Occipital lobe (tissue), 2 donors: ENCODE data around the gene PTPN4. TPM values are rescaled to one million over a fixed set of nuclear protein-coding genes. Genes with fewer than 3 reads are reported as not detected.
"Not testable (repeated sequence)": the region's sequence is repeated elsewhere in the genome, so short reads cannot be mapped to it uniquely, and the experiment has no call there.

Source experiments
- DNase-seq: peaks from one replicate; lab custom pipeline; 2025; lab: John Stamatoyannopoulos, UW
- total RNA-seq: library from RNA; depleted of rRNA; stranded (reverse); fragments of >200 nt; gene quantifications from one replicate; pipeline ENCODE4 v1.2.3, GENCODE V29; 2014

Gene PTPN4
- total RNA-seq, 1 donor from 2014 or later: 191 TPM

DNA sequence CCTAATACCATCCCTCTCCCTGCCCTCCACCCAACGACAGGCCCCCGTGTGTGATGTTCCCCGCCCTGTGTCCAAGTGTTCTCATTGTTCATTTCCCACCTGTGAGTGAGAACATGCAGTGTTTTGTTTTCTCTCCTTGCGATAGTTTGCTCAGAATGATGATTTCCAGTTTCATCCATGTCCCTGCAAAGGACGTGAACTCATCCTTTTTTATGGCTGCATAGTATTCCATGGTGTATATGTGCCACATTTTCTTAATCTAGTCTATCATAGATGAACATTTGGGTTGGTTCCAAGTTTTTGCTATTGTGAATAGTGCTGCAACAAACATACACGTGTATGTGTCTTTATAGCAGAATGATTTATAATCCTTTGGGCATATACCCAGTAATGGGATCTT is 44.7 kb downstream of the PTPN4 start:
- not testable (repeated sequence) for DNase-seq

- DNase-seq: no peak
Observed at GRCh38 chr2:119808516-119809147, 48.9 kb downstream of the PTPN4 start.

DNA sequence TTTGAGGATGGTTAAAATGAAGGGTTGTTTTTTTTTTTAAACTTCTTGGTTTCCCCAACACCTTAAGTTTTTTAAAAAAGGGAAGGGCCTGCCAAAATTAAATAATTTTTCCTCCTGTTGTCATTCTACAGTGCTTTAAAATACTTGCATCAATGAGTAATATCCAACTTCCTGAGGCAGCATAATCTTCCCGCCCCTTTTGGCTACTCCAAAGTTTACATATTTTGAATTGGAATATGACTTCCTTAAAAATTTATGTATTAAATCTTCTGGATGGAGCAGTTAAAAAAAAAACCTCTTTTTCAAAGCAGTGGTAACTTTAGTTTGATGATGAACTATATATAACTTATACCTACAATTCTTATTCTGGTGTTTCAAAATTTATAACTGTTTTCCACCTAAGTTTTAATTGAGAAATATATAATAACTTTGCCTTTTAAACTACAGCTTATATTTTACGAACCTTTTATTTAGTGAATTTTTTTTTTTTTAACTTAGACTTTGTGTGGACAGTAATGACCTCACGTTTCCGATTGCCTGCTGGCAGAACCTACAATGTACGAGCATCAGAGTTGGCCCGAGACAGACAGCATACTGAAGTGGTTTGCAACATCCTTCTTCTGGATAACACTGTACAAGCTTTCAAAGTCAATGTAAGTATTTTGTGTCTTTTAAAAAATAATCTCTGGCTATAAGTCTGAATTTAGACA is 49.8 kb downstream of the PTPN4 start:
- DNase-seq: no peak

GRCh38 chr2:119810049-119810630 is 50.4 kb downstream of the PTPN4 start:
- no peak for DNase-seq

GRCh38 chr2:119814216-119814615 is 54.5 kb downstream of the PTPN4 start:
- no peak for DNase-seq

DNA sequence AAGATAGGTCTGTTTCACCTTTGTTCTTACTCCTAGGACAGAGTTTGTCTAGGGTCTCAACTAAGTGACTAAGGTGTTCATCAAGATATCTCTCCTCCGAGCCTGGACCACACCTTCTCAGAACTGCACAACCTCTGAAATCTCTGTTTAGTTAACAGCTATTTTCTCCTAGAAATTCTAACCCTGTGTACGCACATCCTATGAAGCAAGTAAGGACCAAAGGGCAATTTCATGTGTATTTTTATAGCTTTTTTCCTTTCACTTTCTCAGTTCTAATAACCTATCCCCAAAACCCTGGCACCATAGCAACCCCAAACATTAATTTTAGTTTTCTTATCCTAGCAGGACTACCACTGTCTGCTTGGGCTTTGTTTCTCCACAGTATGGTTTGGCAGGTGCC is 59.1 kb downstream of the PTPN4 start:
- no peak for DNase-seq

GRCh38 chr2:119819846-119820245 is 60.1 kb downstream of the PTPN4 start:
- DNase-seq: no peak

GRCh38 chr2:119820275-119820674 is 60.6 kb downstream of the PTPN4 start:
- DNase-seq: no peak

DNA sequence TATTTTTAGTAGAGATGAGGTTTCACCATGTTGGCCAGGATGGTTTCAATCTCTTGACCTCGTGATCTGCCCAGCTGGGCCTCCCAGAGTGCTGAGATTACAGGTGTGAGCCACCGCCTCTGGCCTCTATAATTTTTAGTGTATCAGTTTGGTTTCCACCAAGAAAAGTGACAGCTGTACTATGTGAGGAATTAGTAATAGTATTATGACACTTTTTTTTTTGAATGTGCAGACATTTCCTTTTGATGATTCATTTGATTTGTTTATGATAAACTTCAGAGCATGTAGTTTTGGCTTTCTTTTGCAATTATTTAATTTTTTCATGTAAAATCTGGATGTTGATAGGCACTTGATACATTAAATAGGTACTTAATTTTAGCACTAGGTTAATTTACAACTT is 61.5 kb downstream of the PTPN4 start:
- no peak for DNase-seq

DNA sequence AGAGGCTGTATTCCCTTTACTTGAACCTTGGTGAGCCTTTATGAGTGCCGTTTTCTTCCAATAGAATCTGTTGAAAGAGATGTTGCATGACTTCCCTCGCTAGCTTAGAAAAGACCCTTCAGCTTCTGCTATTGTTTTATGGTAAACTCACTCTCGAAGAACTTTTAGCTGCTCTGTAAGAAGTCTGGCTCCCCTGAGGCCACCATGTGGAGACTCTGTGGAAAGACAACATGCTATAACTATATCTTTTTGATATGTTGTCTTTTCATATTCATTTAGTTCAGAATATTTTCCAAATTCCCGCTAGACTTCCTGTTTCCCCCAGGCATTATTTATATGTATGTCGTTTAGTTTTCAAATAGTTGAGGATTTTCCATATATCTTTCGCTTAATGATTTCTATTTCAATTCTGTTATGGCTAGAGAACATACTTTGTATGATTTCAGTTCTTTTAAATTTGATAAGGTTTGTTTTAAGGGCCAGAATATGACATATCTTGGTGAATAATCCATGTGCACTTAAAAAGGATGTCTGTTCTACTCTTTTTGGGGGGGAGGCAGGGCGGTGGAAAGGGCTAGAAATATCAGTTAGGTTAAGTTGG is 64.1 kb downstream of the PTPN4 start:
- DNase-seq: no peak

DNA sequence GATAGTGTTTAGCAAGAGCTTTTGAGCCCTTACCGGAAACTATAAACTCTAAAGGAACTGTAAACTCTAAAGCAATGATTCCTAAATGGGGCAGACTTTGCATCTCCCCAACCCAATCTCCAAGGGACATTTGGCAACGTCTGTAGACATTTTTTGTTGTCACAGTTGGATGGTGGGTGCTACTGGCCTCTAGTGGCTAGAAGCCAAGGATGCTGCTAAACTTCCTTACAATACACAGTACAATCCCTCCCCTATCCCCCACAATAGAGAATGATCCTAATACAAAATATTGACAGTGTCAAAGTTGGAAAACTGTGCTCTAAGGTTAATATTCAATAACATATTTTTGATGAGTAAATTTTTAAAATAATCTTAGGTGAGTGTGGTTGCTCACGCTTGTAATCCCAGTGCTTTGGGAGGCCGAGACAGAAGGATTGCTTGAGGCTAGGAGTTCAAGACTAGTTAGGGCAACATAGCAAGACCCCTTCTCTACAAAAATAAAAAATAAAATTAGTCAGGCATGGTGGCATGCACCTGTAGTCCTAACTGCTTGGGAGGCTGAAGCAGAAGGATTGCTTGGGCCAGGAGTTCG is 66.7 kb downstream of the PTPN4 start:
- no peak for DNase-seq

DNA sequence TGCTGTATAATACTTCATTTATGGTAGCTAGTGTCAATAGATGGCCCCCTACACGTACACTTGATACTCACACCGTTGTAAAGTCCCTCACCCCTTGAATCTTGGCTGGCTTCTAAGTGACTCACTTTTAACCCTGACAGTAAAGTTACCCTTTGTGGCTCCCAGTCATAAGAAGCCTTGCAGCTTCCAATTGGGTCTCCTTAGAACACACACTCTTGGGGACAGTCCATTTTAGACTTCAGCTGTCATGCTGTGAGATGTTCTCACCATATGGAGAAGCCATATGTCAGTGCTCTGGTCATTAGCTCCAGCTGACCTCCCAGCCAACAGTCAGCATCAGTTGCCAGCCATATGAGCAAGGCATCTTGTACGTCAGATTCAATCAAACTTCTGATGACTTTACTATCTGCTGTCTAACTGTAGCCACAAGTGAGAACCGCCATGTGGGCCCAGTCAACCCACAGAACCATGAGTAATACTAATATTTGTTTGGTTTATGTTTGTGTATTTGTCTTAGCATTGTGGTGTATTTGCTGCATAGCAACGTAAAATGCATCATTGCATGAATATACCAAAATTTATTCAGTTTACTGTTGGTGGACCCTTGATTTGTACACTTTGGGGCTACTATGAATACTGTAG is 68.3 kb downstream of the PTPN4 start:
- no peak for DNase-seq

- no peak for DNase-seq
Observed at GRCh38 chr2:119836455-119837142, 76.9 kb downstream of the PTPN4 start.

- DNase-seq: no peak
Observed at GRCh38 chr2:119837350-119837749, 77.6 kb downstream of the PTPN4 start.

GRCh38 chr2:119837759-119838158 is 78.0 kb downstream of the PTPN4 start:
- DNase-seq: no peak

DNA sequence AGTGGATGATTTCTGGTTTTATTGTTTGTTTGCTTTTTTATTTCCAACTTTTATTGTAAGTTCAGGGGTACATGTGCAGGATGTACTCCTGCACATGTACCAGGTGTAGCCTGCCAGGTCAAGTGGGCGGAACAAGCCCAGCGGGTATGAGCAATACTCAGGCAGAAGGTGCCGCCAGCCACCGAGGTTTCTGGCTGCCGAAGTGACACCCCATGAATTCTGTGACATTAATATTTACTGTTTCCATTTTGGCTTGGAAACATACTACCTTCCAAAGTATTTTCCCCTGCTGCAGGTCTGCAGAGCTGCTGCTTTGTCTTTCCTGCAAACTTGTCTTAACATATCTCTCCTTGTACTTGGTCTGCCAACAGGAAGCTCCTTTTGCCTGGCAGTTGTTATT is 78.5 kb downstream of the PTPN4 start:
- DNase-seq: no peak

DNA sequence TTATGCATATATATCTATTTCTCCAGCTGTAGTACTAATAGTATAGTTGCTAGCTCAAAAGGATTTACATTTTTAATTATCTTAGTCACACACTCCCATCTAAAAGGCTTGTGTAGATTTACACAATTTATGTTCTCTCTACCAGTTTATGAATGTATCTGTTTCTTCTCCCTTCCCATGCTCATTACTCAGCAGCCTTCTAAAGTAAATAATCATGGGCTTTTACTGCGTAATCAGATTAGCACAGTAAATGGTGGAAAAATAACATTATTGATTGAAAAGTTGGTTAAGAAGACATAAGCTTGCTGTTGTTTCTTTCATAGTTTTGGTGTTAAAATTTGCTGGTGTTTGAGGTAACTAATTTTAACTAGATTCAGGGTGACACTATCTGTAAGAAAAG is 81.8 kb downstream of the PTPN4 start:
- no peak for DNase-seq

- no peak for DNase-seq
Observed at GRCh38 chr2:119846021-119846420, 86.3 kb downstream of the PTPN4 start.

DNA sequence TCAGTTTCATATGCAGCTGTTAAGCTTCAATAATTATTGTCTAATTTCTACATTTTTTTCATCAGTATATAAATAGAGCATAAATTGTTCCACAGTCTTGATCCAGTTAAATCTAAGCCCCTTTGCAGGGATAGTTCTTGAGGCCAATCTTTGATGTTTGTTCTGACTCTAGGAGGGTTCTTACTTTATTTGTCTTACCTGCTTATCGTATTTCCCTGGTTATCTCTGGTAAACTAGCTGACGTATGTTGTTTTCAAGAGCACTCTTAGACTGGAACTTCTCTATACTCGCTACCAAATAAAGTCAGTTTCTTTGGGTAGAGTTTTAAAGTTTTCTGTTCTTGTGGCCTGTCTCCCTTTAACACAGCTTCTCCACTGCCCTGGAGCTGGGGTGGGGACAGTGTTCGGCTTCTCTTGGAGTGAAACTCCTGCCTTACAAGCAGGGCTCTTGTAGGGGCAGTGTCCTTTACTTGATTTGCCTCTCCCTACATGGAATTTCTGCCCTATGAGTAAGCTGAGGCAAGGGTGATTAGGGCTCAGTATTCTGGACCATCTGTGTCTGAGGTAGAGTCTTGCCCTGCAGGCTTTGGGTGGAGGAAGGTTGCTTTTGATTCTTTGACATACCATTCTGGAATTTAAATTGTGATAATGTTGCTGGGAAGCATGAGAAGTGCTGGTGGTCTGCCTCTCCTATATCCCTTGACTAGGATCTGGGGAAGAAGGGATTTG is 90.3 kb downstream of the PTPN4 start:
- DNase-seq: no peak

DNA sequence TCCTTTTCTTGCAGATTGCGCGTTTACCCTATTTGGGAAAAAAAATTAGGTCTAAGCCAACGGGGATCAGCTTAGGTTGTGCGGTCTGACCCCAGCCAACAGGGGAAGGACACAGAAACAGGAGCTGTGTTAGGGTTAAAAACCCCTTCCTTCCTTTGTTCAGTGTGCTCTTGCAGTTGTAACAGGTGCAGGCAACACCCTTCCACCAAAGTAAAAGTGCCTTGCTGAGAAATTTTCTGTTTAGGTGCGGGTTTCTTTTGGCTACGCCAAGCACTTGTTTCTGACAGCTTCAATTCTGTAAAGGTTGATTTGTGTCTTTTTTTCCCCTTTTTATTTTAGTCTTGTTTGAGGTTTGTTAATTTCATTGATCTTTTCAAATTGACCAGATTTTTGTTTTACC is 92.5 kb downstream of the PTPN4 start:
- DNase-seq: no peak
